Uterus (tissue), 4 donors: ENCODE results near the gene DOCK4. TPM values are rescaled to one million over a fixed set of nuclear protein-coding genes. Genes with fewer than 3 reads are reported as not detected.

ENCODE experiments used
- DNase-seq, 2 donors: peaks; one replicate each; pipeline ENCODE4 v3.0.0-alpha.2; 2019 to 2020
- H3K27ac ChIP-seq, 2 donors: fragments of 200-600 bp; sonication (generic); 1 replicate in 1 of 2; 2 replicates in 1 of 2; pipeline ENCODE4 v1.5.1; 2016 to 2018
- H3K27me3 ChIP-seq, 2 donors: fragments of 200-600 bp; sonication (generic); one replicate each; pipeline ENCODE4 v1.5.1; 2018 to 2019; ENCODE audit warnings: control low read depth in 1 of 2
- H3K36me3 ChIP-seq, 2 donors: fragments of 200-600 bp; sonication (generic); one replicate each; pipeline ENCODE4 v1.5.1; 2019; ENCODE audit warnings: control low read depth in 1 of 2
- H3K4me1 ChIP-seq, 2 donors: fragments of 200-600 bp; sonication (generic); one replicate each; pipeline ENCODE4 v1.5.1; 2018 to 2019; ENCODE audit warnings: control low read depth in 1 of 2
- H3K4me3 ChIP-seq, 2 donors: fragments of 200-600 bp; sonication (generic); 1 replicate in 1 of 2; 2 replicates in 1 of 2; pipeline ENCODE4 v1.5.1; 2018 to 2019; ENCODE audit warnings: mild to moderate bottlenecking in 1 of 2
- H3K9me3 ChIP-seq, 2 donors: fragments of 200-600 bp; sonication (generic); one replicate each; pipeline ENCODE4 v1.5.1; 2019; ENCODE audit warnings: control low read depth in 1 of 2
- CTCF ChIP-seq, 4 experiments: fragments of 200-600 bp in 2 of 4; fragments of 450-650 bp in 2 of 4; sonication (generic) in 2 of 4; IDR thresholded peaks; one replicate each; pipeline ENCODE4 v1.5.1; 2016 to 2019; ENCODE audit warnings: antibody characterized with exemption in 4 of 4, mild to moderate bottlenecking in 2 of 4, moderate library complexity in 1 of 4
- POLR2A ChIP-seq, 2 donors: fragments of 450-650 bp; IDR thresholded peaks; one replicate each; pipeline ENCODE4 v1.6.1; 2016; ENCODE audit warnings: antibody characterized with exemption in 2 of 2, mild to moderate bottlenecking in 1 of 2, moderate library complexity in 1 of 2
- intact Hi-C: fragments of 100-400 bp; cut with DNase I; formaldehyde crosslinking; loops from one replicate; pipeline ENCODE4 v1.15.1; 2023; ENCODE audit warnings: low total_unique reads
- total RNA-seq, 4 donors: library from RNA; depleted of rRNA in 3 of 4; stranded (reverse); fragments of >200 nt in 3 of 4; gene quantifications; one replicate each; pipeline versions ENCODE4 v1.1.0 to v1.2.4, GENCODE V29; 2014 to 2023
- donor health status: DM: yes; HTN: yes; CAD: no.

The DOCK4 gene
- total RNA-seq, 4 donors from 2014 or later, result 48.8 to 217 (median 72.3) TPM

- Histone ChIP-seq H3K27ac (no peak overlapping the region), H3K9me3 (no peaks in the 10 kb centered on the region), H3K4me3 (no peak overlapping the region), H3K4me1 (no peaks in the 10 kb centered on the region), H3K36me3 (no peaks in the 10 kb centered on the region), H3K27me3 (no peaks in the 10 kb centered on the region)
- DNase-seq, result no peak
- TF ChIP-seq POLR2A (IDR thresholded peaks at IDR 0.05) (no peak), CTCF (IDR thresholded peaks at IDR 0.05) (no peak)
- intact Hi-C loops, result no loop called here
Measured at GRCh38 chr7:111730057-111730456, 476.1 kb downstream of the DOCK4 start.

DNA sequence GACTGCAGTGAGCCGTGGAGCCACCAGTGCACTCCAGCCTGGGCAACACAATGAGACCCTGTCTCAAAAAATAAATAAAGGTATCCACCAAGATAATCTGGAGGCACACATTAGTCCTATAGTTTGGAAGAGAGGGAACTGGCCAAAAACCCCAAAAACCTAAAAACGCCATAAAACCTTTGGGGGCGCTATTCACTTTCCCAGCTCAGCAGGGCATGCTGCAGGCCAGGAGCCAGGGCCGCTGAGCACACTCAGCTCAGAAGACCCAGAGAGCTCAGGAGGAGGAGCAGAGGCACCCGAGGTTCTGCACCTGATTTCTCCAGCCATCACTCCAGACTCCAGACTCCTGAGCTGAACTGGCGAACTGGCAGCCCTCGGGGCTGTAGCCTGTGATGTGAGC, 476.7 kb downstream of the DOCK4 start:
- H3K27me3 ChIP-seq, result no peaks in the 10 kb centered on the region
- H3K4me3 ChIP-seq, result no peak overlapping the region
- H3K4me1 ChIP-seq, result no peaks in the 10 kb centered on the region
- DNase-seq, result no peak
- no peak overlapping the region for H3K27ac ChIP-seq
- intact Hi-C loops, result no loop called here
- no peaks in the 10 kb centered on the region for H3K9me3 ChIP-seq
- TF ChIP-seq POLR2A (IDR thresholded peaks at IDR 0.05) (no peak), CTCF (IDR thresholded peaks at IDR 0.05) (no peak)
- H3K36me3 ChIP-seq, result no peaks in the 10 kb centered on the region

DNA sequence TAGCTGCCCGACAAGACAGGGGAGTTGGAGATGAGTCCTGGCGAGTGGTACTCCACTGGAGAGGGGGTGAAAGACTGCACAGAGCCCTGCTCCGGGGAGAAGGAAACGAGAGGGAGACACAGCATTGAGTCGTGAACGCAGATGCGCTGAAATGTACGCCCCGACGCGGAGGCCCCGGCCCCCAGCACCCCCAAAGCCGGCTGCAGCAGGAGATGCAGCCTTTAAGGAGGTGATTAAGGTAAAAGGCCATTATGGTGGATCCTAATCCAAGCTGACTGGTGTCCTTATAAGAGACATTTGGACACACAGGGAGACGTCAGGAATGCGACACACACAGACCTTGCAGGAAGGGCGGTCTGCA, 477.6 kb downstream of the DOCK4 start:
- DNase-seq, result no peak
- TF ChIP-seq CTCF (IDR thresholded peaks at IDR 0.05) (no peak), POLR2A (IDR thresholded peaks at IDR 0.05) (no peak)
- Histone ChIP-seq H3K9me3 (no peaks in the 10 kb centered on the region), H3K36me3 (no peaks in the 10 kb centered on the region), H3K4me3 (no peak overlapping the region), H3K4me1 (no peaks in the 10 kb centered on the region), H3K27me3 (no peaks in the 10 kb centered on the region), H3K27ac (no peak overlapping the region)
- intact Hi-C loops, result no loop called here

DNA sequence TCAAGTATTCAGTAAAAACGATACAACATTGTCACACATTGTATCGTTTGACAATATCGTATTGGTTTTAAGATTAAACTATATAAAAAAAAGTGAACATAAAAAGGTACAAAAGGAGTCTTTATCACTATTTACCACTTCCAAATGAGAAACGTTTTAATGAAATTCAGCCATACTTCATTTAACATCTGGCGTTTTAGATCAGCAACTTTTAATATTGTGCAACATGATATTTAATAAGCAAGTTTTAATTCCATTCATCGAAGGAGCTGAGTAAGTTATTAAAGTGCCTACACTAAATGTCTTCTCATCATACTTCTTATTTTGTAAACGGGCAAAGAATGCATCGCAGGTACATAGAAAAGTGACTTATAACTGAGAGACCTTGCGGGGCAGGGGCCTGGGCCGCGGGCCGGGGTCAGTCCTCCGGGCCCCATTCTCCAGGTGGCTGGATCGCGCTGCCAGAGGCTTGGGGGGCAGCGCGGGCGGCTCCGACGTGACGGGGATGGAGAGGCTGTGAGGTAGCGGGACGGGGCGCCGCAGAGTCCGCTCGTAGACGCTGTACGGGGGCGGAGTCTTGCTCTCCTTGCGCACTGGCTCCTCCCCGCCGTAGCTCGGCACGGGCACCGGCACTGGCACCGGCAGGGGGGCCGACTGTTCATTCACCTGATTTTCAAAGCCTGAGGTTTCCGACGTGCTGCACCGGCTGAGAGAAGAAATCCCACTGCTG, 478.1 kb downstream of the DOCK4 start:
- intact Hi-C loops, result no loop called here

More for the DNA sequence above, 478.1 kb downstream of the DOCK4 start:
- Histone ChIP-seq H3K4me1 (no peaks in the 10 kb centered on the region), H3K27me3 (no peaks in the 10 kb centered on the region), H3K9me3 (no peaks in the 10 kb centered on the region), H3K36me3 (no peaks in the 10 kb centered on the region), H3K27ac (no peak overlapping the region), H3K4me3 (no peak overlapping the region)
- TF ChIP-seq CTCF (IDR thresholded peaks at IDR 0.05), result no peak
- no peak for TF ChIP-seq POLR2A (IDR thresholded peaks at IDR 0.05)
- no peak for DNase-seq
